Stimulated activated CD4-positive, alpha-beta T cell treated with anti-CD3 and anti-CD28 coated beads, TNF-alpha, amount 100 ng/mL, for 1 hour (primary cell): ENCODE data around the gene PLEKHF1.

ENCODE experiments used
- DNase-seq, 3 donors: peaks; one replicate each; pipeline ENCODE4 v3.0.0-alpha.2; 2020; ENCODE audit warnings: low read depth in 3 of 3, low spot score in 1 of 3

The PLEKHF1 gene

DNA sequence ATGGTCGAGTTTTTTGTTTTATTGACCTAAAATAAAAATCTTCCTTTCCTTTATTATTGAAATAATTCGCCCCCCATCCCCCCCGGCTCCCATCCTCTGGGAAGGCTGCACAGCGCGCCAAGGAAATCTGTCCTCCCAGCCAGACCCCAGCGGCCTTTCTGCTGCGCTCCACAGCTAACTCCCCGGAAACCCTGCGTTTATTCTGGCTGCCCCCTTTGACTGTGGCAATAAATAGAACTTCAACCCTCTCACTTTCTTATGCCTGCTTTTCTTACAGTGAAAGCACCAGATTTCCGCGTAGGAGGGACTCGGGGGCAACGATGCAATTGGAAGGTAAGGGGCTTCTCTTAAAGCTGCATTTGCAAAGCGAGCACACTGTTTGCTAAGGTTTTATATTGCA lies 59.5 kb downstream of the PLEKHF1 start:
- no peak for DNase-seq
